MM.1S (cell line): ENCODE results near the gene FREM1.

Experiments used
- EZH2 ChIP-seq: fragments of 300-600 bp; sonication (generic); optimal IDR thresholded peaks from 2 replicates; pipeline ENCODE3; 2017; ENCODE audit warnings: low read depth, mild to moderate bottlenecking, antibody characterized with exemption, low read length, mixed read lengths
- EZH2phosphoT487 ChIP-seq: fragments of 300-600 bp; sonication (generic); IDR thresholded peaks from 2 replicates; pipeline ENCODE4 v1.6.1; 2018; ENCODE audit warnings: antibody characterized with exemption, low read length
- TF ChIP-seq, protein P1 (sequence below): fragments of 300-600 bp; sonication (generic); IDR thresholded peaks from 2 replicates; pipeline ENCODE4 v1.5.1; 2016; ENCODE audit warnings: antibody characterized with exemption, low read length, mixed read lengths

DNA sequence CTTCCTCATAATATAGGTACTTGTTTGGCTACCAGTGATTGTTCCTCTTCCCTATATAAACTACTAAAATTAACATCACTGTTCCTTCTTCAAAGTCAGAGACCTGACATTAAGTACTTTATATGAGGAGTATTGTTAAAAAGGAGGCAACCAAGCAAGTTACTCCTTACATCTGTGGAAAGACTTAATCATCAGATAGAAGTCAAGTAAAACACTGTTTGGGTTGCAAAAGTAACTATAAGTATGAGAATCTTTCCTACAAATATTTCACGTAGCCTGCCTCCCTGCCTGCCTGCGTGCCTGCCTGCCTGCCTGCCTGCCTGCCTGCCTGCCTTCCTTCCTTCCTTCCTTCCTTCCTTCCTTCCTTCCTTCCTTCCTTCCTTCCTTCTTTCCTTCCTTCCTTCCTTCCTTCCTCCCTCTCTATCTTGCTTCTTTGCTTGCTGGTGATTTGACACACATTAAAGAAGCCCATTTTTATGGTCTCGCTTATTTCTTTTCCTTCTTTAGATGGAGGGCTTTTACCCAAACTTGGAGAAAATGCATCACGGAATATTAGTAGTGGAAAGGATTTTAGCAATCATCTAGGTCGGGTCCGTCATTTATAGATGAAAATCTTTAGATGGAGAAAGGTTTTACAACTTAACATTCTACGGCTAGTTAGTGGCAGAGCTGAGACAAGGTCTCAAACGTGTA, 190.9 kb downstream of the FREM1 start:
- TF ChIP-seq, protein P1, sequence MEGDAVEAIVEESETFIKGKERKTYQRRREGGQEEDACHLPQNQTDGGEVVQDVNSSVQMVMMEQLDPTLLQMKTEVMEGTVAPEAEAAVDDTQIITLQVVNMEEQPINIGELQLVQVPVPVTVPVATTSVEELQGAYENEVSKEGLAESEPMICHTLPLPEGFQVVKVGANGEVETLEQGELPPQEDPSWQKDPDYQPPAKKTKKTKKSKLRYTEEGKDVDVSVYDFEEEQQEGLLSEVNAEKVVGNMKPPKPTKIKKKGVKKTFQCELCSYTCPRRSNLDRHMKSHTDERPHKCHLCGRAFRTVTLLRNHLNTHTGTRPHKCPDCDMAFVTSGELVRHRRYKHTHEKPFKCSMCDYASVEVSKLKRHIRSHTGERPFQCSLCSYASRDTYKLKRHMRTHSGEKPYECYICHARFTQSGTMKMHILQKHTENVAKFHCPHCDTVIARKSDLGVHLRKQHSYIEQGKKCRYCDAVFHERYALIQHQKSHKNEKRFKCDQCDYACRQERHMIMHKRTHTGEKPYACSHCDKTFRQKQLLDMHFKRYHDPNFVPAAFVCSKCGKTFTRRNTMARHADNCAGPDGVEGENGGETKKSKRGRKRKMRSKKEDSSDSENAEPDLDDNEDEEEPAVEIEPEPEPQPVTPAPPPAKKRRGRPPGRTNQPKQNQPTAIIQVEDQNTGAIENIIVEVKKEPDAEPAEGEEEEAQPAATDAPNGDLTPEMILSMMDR: no peak
- TF ChIP-seq EZH2 (no peak), EZH2phosphoT487 (no peak)
